GM21515 (cell line): ENCODE measurements around the gene RUNDC1.

Experiments
- ATAC-seq: cut with Tn5 transposase; IDR thresholded peaks from one replicate; pipeline ENCODE4 v1.9.1; 2021; ENCODE audit not compliant: unreplicated experiment

The RUNDC1 gene

DNA sequence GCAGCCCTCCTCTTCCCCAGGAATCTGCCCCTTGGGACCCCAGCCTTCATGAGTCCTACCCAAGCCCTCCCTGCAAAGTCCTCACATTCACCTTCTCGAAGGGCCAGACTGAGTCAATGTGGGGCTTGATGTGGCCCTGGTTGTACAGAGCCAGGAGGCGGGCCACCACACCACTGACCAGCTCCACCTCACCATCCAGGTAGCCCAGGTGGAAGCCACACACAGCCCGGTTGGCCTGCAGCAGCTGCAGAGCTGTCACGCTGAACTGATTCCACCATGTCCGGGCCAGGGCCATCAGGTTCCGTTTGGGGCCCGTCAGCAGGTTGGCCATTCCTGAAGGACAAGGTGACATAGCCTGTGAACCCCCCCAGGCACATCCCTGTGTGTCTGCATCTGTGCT, 35.9 kb downstream of the RUNDC1 start:
- ATAC-seq, result no peak

DNA sequence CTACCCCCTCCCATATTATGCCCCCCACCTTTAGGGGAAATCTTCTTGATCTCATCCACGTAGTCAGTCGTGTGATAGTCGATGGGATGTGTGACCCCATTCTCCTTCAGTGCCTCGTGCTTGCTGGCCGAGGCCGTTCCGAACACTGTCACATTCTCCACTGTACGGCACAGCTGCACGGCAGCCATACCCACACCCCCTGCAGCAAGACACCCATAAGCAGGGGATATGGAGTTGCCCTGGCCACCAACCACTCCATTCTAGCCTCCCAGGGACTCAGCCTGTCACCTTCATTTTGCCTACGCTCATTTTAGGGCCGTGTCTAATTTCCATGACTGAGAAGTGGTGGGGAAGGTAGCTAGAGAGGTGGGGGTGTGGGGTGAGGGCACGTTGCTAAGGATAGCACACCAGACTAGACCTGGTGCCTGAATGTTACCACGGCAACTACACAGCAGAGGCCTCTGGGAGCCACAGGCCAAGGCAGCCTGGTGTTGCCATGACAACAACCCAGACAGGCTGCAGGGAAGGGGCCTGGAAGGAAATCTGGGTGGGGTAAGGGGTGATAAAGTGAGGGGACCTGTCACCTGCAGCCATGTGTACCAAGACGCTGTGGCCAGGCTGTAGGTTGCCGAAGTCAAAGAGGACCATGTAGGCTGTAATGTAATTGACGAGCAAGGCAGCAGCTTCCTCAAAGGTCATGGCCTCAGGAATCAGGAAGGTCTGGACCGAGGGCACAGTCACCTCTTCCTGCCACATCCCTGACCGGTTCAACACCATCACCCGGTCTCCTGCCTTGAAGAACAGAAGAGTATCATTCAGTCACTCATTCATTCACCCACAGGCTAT, 37.9 kb downstream of the RUNDC1 start:
- no peak for ATAC-seq

DNA sequence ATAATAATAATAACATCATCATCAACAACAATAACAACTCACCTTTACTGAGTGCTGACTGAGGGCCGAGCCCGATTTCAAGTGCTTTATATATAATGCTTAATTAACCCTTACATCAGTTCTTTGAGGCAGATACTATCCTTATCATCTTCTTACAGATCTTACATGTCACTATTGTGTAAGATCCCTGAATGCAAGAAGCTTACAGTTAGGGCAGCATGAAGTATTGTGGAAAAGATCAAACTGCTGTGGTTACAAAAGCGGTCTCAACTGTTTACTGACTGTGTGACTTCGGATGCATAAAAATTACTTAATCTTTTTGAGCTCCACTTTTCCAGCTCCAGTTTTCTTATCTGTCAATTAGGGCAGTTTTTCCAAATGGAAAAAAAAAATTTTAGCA, 38.6 kb downstream of the RUNDC1 start:
- no peak for ATAC-seq

DNA sequence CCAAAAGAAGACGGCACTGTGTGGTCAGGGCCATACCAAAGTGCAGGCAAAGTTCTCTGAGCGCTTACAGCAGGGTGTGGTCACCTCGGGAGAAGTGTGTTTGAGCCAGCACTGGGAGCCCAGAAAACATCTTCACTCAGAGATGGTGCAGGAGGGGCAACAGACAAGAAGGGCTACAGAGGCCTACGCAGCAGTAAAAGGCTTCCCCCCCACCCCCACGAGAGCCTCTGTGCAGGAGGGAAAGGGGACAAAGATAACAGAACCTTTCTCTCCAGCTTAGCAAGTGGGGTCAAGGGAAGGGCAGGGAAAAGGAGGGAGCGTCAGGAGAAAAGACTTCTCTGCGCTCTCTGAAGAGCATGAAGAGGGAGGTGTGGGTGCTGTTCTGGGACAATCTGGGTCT, 39.1 kb downstream of the RUNDC1 start:
- no peak for ATAC-seq

DNA sequence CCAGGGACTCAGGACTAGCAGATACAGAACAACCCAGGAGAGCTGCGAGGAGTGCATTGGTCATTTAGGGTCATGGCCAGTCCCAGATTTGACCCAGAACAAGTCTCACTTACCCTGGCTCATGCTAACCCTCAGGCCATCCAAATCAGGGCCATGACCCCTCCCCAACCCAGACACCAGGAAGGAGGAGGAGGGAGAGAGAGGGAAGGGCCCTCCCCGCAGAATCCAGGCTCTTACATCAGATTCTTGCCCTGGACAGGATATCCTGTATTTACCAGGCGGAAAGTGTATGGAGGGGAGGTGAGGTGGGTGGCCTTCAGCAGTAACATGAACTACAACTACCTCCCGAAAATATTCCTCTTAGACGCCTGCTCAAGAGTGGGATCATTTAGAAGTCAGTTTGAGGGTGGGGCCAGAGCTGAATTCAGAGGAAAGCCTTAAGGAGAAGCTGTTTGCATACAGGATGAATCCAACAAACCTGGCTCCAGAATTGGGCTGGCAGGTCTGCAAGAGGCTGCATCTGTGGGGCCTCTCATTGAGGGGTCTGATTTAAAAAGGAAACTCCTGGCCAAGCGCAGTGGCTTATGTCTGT, 39.8 kb downstream of the RUNDC1 start:
- ATAC-seq, result no peak

DNA sequence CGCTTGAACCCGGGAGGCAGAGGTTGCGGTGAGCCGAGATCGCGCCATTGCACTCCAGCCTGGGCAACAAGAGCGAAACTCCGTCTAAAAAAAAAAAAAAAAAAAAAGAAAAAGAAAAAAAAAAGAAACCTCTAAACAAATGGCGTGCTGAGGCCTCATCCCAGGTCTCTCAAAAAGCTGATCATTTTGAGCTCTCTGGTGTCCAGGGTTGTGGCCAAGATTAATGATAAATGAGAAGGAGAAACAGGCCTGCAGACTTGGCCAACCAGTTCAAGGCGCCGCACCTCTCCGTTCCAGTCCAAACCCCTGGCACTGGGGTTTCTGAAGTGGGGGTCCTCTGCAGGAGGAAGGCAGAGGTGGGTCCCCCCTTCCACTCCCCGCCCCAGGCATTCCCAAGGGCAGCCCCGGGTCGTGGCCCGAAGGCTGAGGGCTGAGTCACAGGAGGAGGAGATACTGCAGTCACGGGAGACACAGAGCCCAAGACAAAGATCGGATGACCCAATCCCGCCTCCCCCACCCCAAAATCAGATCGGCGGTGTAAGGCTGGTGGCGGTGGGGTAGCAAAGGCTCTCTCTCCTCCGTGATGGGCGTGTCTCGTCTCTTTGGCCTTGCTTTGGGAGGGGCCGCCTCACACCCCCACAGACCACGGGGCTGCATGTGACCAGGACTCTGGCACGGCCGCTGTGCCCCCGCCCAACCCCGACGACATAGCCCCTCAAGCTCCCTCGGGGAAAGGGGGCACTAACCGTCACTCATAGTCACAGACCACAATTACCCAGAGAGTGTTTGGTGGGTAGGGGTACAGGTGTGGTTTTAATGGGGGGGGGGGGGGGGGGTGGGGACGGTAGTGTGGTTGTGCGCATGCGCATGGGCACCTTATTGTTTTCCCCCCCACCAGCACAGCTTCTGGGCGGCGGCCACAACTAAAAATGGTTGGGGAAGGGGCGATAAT, 40.7 kb downstream of the RUNDC1 start:
- no peak for ATAC-seq

DNA sequence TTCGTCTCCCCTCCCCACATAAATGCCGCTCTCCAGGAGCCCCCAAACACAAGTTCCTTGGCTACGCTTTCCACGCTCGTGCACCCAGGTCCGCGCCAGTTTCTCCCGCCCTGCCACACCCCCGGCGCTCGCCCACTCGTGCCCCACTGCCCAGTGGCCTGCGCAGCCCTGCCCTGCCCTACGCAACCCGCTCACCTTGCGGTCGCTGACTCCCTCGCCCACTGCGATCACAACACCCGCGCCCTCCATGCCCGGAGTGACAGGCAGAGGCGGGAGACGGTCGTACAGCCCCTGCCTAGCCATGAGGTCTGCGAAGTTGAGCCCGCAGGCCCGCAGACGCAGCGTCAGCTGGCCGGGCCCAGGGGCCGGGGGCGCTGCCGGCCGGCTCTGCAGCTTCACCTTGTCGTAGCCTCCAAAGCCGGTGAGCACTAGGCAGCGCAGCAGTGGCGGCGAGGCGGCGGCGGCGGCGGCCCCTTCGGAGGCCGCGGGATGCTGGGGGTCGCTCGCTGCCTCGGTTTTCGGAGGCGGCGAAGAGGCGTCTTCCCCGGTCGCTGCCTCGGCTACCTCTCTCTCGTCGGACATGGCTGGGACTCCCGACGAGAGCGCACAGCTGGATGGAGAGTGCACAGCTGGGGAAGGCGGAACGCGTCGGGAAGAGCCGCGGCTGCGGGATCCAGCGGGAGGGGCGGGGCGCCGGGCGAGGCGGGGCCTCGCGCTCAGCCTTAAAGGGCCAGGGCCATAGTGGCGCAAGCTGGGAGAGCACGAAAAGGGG, 41.6 kb downstream of the RUNDC1 start, which contains the start of gene VAT1:
TSS of gene VAT1 (minus strand) at position 645 of the 772 bp plus-strand sequence. CDS start at position 582, 63 bp downstream.
- ATAC-seq, result no peak

DNA sequence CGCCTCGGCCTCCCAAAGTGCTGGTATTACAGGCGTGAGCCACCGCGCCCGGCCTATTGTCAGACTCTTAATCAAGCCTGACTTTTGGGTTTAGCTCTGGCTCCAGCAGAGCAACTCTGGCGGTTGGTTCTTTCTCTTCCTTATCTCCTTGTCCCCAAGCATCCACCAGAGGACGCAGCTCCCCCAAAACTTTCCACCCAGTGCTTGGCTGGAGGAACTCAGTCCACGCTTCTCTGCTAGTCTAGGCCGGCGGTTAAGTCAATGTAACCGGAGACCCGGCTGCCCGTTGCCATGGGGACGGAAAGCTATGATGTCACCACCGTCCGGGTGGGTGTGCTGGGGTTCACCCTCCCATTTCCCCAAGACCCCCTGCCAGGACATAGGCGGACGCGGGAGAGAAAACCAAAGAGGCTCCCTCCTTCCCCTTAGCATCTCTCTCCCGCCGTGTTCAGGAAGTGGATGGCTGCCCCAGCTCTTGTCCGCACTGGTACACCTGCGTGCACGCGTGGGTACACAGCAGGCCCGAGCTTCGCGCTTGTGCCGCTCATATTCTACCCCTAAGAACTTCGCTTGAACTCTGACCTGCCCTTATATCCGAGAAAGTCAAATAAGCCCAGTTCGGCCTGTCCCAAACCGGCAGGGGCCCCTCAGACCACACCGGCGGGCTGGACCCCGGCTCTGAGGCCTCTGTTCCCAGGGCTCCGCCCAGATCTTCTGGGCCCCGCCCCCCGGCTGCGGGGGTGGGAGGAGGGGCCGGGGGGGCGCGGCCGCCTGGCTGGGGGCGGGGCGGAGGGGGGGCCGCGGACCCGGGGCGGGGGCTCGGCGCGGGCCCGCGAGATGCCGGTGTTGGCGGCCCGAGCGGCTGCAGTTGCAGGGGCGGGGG, 44.3 kb downstream of the RUNDC1 start, which contains the start of gene RND2:
TSS of gene RND2 (plus strand) at position 825 of the 883 bp plus-strand sequence. CDS start 117 bp downstream, outside the sequence.
- ATAC-seq, result no peak

DNA sequence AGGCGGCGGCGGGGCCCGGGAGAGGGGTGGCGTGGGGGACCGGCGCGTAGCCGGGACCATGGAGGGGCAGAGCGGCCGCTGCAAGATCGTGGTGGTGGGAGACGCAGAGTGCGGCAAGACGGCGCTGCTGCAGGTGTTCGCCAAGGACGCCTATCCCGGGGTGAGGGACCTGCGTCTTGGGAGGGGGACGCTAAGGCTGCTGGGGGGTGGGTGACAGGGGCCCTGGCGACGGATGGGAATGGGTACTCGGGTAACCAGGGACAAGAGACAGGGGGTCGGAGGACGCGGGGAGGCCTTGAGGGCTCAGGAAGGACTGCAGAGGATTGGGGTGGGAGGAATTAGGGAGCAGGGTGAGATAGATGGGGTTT, 44.9 kb downstream of the RUNDC1 start:
- ATAC-seq, result no peak

DNA sequence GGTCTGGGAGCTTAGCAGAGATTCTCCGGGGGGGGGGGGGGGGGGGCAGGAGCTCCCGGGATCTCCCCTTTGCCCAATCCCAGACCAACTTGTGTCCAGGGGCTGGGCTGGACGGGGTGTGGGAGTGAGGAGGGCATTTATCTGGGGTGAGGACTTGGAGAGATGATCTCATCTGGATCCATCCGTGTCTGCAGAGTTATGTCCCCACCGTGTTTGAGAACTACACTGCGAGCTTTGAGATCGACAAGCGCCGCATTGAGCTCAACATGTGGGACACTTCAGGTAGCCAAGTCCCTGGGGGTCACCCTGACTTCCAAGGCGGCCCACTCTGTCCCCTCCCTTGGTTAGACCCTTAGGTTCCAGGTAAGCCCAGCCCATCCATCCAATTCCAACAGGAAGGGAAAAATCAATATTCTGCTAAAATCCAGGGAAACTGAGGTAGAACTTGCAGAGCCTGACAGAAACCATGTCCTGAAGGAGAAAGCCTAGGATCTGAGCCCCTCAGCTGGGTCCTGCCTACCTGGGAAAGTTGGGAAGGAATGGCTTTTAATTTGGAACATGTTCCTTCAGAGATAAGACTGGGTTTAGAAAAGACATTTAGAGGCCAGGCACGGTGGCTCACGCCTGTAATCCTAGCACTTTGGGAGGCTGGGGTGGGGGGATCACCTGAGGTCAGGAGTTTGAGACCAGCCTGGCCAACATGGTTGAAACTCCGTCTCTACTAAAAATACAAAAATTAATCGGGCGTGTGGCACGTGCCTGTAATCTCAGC, 45.6 kb downstream of the RUNDC1 start:
- ATAC-seq, result no peak

DNA sequence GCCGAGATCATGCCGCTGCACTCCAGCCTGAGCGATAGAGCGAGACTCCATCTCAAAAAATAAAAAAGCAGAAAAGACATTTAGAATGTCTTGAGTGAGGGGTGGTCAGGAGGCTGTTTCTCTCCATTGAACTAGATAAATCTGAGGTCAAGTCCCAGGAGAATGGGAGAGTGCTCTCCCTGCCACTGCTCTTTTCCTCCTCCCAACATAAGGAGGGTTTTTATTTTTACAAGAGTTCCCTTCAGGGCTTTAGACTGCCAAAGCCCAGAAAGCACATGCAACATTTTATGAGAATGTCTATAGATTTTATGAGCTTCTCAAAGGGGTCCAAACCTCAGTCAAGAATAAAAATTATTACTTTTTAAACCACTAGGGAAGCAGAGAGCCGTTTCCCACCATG, 46.2 kb downstream of the RUNDC1 start:
- ATAC-seq, result no peak

DNA sequence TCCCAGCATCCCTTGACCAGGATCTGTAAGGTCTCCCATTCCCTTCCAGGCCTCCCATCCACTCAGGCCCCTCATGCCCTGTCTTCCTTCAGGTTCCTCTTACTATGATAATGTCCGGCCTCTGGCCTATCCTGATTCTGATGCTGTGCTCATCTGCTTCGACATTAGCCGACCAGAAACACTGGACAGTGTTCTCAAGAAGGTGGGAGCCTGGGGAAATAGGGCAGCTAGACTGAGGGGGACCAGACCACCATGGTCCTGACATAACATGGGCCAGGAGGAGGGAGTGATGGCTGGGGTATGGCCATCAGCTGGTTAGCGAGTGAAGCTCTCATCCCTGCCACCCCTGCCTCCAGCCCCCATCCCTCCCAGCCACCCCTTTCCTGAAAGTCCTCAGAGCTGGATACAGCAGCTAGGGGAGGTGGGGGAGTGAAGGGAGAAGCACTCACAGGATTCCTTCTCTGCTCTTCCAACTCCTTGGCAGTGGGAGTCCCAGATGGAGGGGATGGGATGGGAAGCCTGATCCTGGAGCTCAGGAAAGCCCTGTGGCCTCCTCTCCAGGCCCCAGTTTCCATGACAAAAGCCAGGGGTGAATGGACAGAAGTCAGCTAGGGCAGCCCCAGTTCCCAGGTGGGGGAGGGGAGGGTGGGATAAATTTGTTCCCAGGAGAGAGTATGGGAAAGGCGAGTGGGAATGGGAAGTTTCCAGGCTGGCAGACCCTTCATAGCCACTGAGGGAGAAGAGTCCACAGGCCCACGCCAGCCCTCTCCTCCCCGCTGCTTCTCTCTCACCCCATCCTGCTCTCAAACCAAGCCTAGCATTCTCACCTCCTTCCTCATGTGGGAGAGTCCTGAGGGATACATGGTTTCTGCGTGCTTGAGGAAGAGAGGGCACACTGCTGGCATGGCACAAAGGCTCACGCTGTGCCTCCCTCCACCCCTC, 47.0 kb downstream of the RUNDC1 start:
- no peak for ATAC-seq

DNA sequence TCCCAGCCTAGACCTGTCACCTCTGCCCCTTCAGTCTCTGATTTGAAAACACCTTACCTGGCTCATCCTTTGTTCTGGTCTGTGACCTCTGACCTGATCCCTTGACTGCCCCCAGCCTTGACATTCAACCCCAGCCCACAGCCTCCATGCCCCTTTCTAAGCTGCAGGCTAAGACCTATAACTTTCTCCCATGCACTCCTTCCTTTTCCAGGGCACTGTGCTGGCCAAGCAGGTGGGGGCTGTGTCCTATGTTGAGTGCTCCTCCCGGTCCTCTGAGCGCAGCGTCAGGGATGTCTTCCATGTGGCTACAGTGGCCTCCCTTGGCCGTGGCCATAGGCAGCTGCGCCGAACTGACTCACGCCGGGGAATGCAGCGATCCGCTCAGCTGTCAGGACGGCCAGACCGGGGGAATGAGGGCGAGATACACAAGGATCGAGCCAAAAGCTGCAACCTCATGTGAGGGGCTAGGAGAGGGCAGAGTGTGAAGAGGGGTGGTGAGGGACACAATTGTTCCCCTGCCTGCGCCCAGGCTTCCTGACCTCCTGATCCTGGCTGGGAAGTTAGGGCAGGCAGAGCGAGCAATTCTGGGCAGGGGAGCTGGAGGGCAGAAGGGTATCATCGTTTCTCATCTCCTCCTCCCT, 48.0 kb downstream of the RUNDC1 start:
- ATAC-seq, result no peak

DNA sequence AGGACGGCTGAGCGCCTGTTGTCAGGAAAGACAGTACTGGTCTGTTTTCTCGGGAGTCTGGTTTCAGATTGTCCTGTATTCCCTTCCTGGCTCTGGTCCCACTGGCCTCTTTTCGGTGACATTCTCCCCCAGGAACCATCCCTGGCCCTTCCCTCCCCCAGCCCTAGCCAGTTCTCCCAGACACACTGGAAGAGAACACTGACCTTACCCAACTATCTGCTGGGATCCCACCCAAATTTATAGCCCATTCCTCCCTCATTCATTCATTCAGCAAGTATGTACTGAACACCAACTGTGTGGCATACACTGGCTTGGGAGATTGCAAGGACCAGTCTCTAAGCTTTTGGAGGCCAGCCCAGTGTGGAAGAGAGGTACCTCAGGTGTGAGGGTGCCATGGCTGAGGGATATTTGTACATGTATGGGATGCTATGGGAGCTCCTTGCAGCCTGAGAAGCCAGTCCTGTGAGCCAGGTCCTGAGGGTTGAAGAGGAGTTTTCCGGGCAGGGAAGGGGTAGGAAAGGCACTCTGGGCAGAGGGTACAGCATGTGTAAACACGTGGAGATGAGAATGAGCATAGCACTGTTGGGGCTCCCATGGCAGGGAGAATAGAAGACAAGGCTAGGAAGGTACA, 49.9 kb downstream of the RUNDC1 start:
- no peak for ATAC-seq

DNA sequence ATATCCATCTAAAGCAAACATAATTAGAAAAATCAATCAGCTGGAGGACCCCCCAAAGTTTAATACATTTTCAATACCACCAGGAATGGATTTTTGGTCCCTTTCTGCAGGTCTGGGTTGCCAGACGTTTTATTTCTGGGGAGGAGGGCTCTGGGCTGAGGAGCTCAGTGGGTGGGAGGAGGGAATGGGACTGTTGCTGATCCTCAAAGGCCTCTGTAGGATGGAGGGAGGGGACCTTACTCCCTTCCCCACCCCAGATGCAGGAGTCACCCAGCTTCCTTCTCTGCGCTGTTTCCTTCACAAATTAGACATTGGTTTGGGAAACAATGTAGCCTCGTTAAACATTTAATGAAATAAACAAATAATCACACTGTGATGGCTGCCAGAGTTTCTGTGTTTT, 51.3 kb downstream of the RUNDC1 start:
- ATAC-seq, result no peak

DNA sequence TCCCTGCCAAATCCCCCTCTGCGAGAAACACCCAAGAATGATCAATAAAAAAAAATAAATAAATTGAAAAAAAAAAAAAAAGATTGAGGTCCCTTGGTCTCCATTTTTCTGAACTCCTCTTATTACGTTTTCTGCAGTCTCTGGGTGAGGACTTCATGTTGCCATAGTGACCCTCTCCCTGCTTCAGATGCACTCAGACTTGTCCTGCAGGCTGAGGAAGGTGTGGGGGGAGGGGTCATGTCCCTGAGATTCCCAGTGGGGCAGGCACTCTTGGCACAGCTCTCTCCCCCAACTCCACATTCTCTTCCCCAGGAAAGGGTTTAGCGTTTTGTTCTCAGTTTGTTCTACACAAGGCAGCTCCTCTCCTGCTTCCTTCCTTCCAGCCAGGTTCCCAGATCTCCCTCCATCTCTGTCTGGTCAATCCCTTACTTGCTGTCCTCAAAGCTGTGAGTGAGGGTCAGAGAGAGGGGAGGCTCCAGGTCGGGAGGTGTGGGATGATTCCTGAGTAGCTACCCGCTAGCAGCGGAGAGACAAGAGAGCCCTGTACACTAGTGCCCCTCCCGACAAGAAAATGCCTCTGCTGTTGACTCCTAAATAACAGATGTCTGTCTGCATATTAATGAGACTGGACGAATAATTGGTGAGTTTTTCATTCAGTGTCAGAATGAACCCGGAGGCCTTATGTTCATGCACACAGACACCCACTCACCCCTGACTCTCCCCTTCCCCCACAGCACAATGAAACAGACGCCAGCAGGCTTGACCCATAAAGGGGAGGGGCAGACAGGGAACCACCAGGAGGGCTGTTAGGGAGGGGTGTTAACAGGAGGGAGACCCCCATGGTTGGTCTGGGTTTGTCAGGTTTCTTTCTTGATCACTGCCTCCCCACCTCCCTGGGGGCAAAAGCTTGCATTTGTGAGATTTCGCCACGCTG, 53.9 kb downstream of the RUNDC1 start:
- no peak for ATAC-seq
